DOHH2 (cell line): ENCODE results near the gene VAV2.

ENCODE experiments used
- CTCF ChIP-seq: fragments of 200-600 bp; sonication (generic); IDR thresholded peaks from one replicate; pipeline ENCODE4 v1.5.1; 2014; ENCODE audit warnings: antibody characterized with exemption, mild to moderate bottlenecking, low read depth, low read length; ENCODE audit not compliant: poor library complexity, severe bottlenecking
- EZH2phosphoT487 ChIP-seq: fragments of 200-600 bp; sonication (generic); IDR thresholded peaks from 2 replicates; pipeline ENCODE4 v1.6.1; 2017; ENCODE audit warnings: borderline replicate concordance, mild to moderate bottlenecking, antibody characterized with exemption, low read length, moderate library complexity, mixed read lengths

GRCh38 chr9:133800266-133800665 is 191.9 kb downstream of the VAV2 start:
- TF ChIP-seq CTCF = no peak
- no peak for TF ChIP-seq EZH2phosphoT487
